Trophoblast cell (in vitro differentiated cells and primary cell): Measurements from ENCODE around the gene FYN.
"Not testable (repeated sequence)": the region's sequence is repeated elsewhere in the genome, so short reads cannot be mapped to it uniquely, and the experiment has no call there.

Experiments
- DNase-seq, 2 donors: peaks; one replicate each; pipeline ENCODE4 v3.0.0-alpha.2; 2016
- H2AFZ ChIP-seq: 2 replicates; pipeline ENCODE4 v1.6.1; 2013; ENCODE audit warnings: low read length, moderate library complexity, mild to moderate bottlenecking; ENCODE audit not compliant: insufficient read depth, poor library complexity
- H2AK5ac ChIP-seq: 2 replicates; pipeline ENCODE4 v1.6.1; 2013; ENCODE audit warnings: mild to moderate bottlenecking, low read length
- H2BK120ac ChIP-seq: 2 replicates; pipeline ENCODE4 v1.6.1; 2013; ENCODE audit warnings: low read length, mild to moderate bottlenecking, moderate library complexity; ENCODE audit not compliant: insufficient read depth, poor library complexity
- H2BK12ac ChIP-seq: 2 replicates; pipeline ENCODE4 v1.6.1; 2013; ENCODE audit warnings: mild to moderate bottlenecking, low read length, moderate library complexity
- H2BK5ac ChIP-seq: 2 replicates; pipeline ENCODE4 v1.6.1; 2013; ENCODE audit warnings: low read length, low read depth, moderate library complexity, mild to moderate bottlenecking; ENCODE audit not compliant: poor library complexity
- H3K14ac ChIP-seq: 2 replicates; pipeline ENCODE4 v1.6.1; 2013; ENCODE audit warnings: mild to moderate bottlenecking, low read length
- H3K18ac ChIP-seq: 2 replicates; pipeline ENCODE4 v1.6.1; 2013; ENCODE audit warnings: mild to moderate bottlenecking, low read length
- H3K23ac ChIP-seq: 2 replicates; pipeline ENCODE4 v1.6.1; 2013; ENCODE audit warnings: low read length
- H3K27ac ChIP-seq: 2 replicates; pipeline ENCODE4 v1.5.1; 2013; ENCODE audit warnings: low read depth, mild to moderate bottlenecking, inconsistent platforms, low read length, moderate library complexity
- H3K27me3 ChIP-seq: 2 replicates; pipeline ENCODE4 v1.6.1; 2013; ENCODE audit warnings: inconsistent platforms, mild to moderate bottlenecking, low read length, moderate library complexity; ENCODE audit not compliant: insufficient read depth
- H3K36me3 ChIP-seq, 2 experiments: 1 replicate in 1 of 2; 2 replicates in 1 of 2; pipeline ENCODE4 v1.6.1; 2013; ENCODE audit warnings: low read length in 2 of 2, mild to moderate bottlenecking in 2 of 2, moderate library complexity in 1 of 2; ENCODE audit not compliant: insufficient read depth in 2 of 2, control insufficient read depth in 1 of 2
- H3K4ac ChIP-seq: 2 replicates; pipeline ENCODE4 v1.6.1; 2013; ENCODE audit warnings: low read depth, mild to moderate bottlenecking, low read length, moderate library complexity
- H3K4me1 ChIP-seq, 2 experiments: 1 replicate in 1 of 2; 2 replicates in 1 of 2; pipeline ENCODE4 v1.6.1; 2013; ENCODE audit warnings: low read length in 2 of 2, mild to moderate bottlenecking in 2 of 2, moderate library complexity in 1 of 2; ENCODE audit not compliant: insufficient read depth in 2 of 2, control insufficient read depth in 1 of 2
- H3K4me2 ChIP-seq: 2 replicates; pipeline ENCODE4 v1.6.1; 2013; ENCODE audit warnings: inconsistent platforms, mild to moderate bottlenecking, low read length, moderate library complexity
- H3K4me3 ChIP-seq: 2 replicates; pipeline ENCODE4 v1.5.1; 2013; ENCODE audit warnings: mild to moderate bottlenecking, low read depth, low read length, inconsistent platforms
- H3K79me1 ChIP-seq: one replicate; pipeline ENCODE4 v1.6.1; 2013; ENCODE audit warnings: low read length
- H3K79me2 ChIP-seq: 2 replicates; pipeline ENCODE4 v1.6.1; 2013; ENCODE audit warnings: low read length, mild to moderate bottlenecking; ENCODE audit not compliant: control insufficient read depth, insufficient read depth, poor library complexity
- H3K9ac ChIP-seq: 2 replicates; pipeline ENCODE4 v1.6.1; 2013; ENCODE audit warnings: mild to moderate bottlenecking, low read length
- H3K9me3 ChIP-seq: 2 replicates; pipeline ENCODE4 v1.6.1; 2013; ENCODE audit warnings: low read depth, mild to moderate bottlenecking, control low read depth, inconsistent platforms, low read length; ENCODE audit not compliant: insufficient read depth
- H4K12ac ChIP-seq: 2 replicates; pipeline ENCODE4 v1.6.1; 2013; ENCODE audit warnings: low read depth, mild to moderate bottlenecking, low read length, moderate library complexity
- H4K8ac ChIP-seq: 2 replicates; pipeline ENCODE4 v1.6.1; 2013; ENCODE audit warnings: low read depth, mild to moderate bottlenecking, low read length, moderate library complexity
- H4K91ac ChIP-seq: one replicate; pipeline ENCODE4 v1.6.1; 2013; ENCODE audit warnings: low read depth, mild to moderate bottlenecking, low read length, moderate library complexity
- WGBS: extraction: QIAGEN DNeasy Blood & Tissue Kit; methylation state at CpG from one replicate; pipeline ENCODE4 v1.1.7; 2013; ENCODE audit warnings: missing lambda C conversion rate; ENCODE audit not compliant: insufficient read length, insufficient coverage; ENCODE audit errors: extremely low coverage; 5-methylcytosine and 5-hydroxymethylcytosine counted together

Gene FYN

GRCh38 chr6:111888928-111889695 is 15.9 kb upstream of the FYN start:
- H3K4me3 ChIP-seq = no peak overlapping the region
- H2BK12ac ChIP-seq = no peak overlapping the region
- H3K4ac ChIP-seq = no peak overlapping the region
- H3K36me3 ChIP-seq = no peaks in the 10 kb centered on the region
- no peak overlapping the region for H2BK5ac ChIP-seq
- H4K91ac ChIP-seq = no peak overlapping the region
- no peak overlapping the region for H3K23ac ChIP-seq
- no peak overlapping the region for H2BK120ac ChIP-seq
- H2AK5ac ChIP-seq = no peak overlapping the region
- H3K27me3 ChIP-seq = no peaks in the 10 kb centered on the region
- no peak overlapping the region for H4K8ac ChIP-seq
- H3K4me2 ChIP-seq = no peak overlapping the region
- no peak overlapping the region for H3K9ac ChIP-seq
- DNase-seq = no peak
- peaks cover 1% of the 10 kb centered on the region for H3K9me3 ChIP-seq
- H3K79me1 ChIP-seq = no peaks in the 10 kb centered on the region
- H4K12ac ChIP-seq = no peak overlapping the region
- H3K27ac ChIP-seq = no peak overlapping the region
- no peak overlapping the region for H2AFZ ChIP-seq
- no peaks in the 10 kb centered on the region for H3K4me1 ChIP-seq
- no peaks in the 10 kb centered on the region for H3K79me2 ChIP-seq
- WGBS = no CpG with 5 or more reads among the region's 10 CpGs
- H3K18ac ChIP-seq = no peak overlapping the region
- H3K14ac ChIP-seq = no peak overlapping the region

GRCh38 chr6:111886793-111887192 is 13.5 kb upstream of the FYN start:
- H3K23ac ChIP-seq, H3K79me2 ChIP-seq, H3K9me3 ChIP-seq, H4K8ac ChIP-seq, DNase-seq, H3K9ac ChIP-seq, H3K18ac ChIP-seq, H3K27me3 ChIP-seq, H3K14ac ChIP-seq, H3K4me3 ChIP-seq, H3K79me1 ChIP-seq, H4K12ac ChIP-seq, H2AK5ac ChIP-seq, H2BK5ac ChIP-seq, H2BK12ac ChIP-seq, H3K4me1 ChIP-seq, H3K4me2 ChIP-seq, H3K36me3 ChIP-seq, H3K27ac ChIP-seq, H4K91ac ChIP-seq, H2BK120ac ChIP-seq, H3K4ac ChIP-seq, H2AFZ ChIP-seq: not testable (repeated sequence)
- no CpG with 5 or more reads among the region's 2 CpGs for WGBS

GRCh38 chr6:111885373-111886027 is 12.2 kb upstream of the FYN start:
- Histone ChIP-seq H3K79me1 (no peaks in the 10 kb centered on the region), H3K27ac (no peak overlapping the region), H3K4me2 (no peak overlapping the region), H3K4me1 (no peaks in the 10 kb centered on the region), H2BK12ac (no peak overlapping the region), H2BK5ac (no peak overlapping the region), H2AFZ (no peak overlapping the region), H3K27me3 (no peaks in the 10 kb centered on the region), H3K23ac (no peak overlapping the region), H3K79me2 (no peaks in the 10 kb centered on the region), H3K36me3 (no peaks in the 10 kb centered on the region), H4K12ac (no peak overlapping the region), H3K9me3 (peaks cover 1% of the 10 kb centered on the region), H3K14ac (no peak overlapping the region), H4K8ac (no peak overlapping the region), H2AK5ac (no peak overlapping the region), H4K91ac (no peak overlapping the region), H3K9ac (no peak overlapping the region), H3K4me3 (no peak overlapping the region), H3K18ac (no peak overlapping the region), H3K4ac (no peak overlapping the region), H2BK120ac (no peak overlapping the region)
- DNase-seq = peak; percentile 35 to 60
- WGBS = no CpG with 5 or more reads among the region's 3 CpGs

- Histone ChIP-seq H2AK5ac (no peak overlapping the region), H3K4me2 (no peak overlapping the region), H2BK120ac (no peak overlapping the region), H3K18ac (no peak overlapping the region), H3K23ac (no peak overlapping the region), H2AFZ (no peak overlapping the region), H3K4ac (no peak overlapping the region), H3K27ac (no peak overlapping the region), H3K79me1 (no peaks in the 10 kb centered on the region), H3K36me3 (no peaks in the 10 kb centered on the region), H3K27me3 (no peaks in the 10 kb centered on the region), H3K9me3 (no peaks in the 10 kb centered on the region), H3K4me3 (no peak overlapping the region), H4K91ac (no peak overlapping the region), H2BK5ac (no peak overlapping the region), H3K14ac (no peak overlapping the region), H3K4me1 (no peaks in the 10 kb centered on the region), H2BK12ac (no peak overlapping the region), H4K12ac (no peak overlapping the region), H3K79me2 (no peaks in the 10 kb centered on the region), H3K9ac (no peak overlapping the region), H4K8ac (no peak overlapping the region)
- DNase-seq = no peak
- WGBS = no CpG with 5 or more reads among the region's 2 CpGs
Measured at GRCh38 chr6:111884068-111884467, 10.8 kb upstream of the FYN start.
